Liver (tissue), 3 donors: ENCODE results near the gene ASIC3.

Experiments used
- JUND ChIP-seq, 2 donors: IDR thresholded peaks; 2 replicates each; pipeline ENCODE4 v1.6.1; 2016; ENCODE audit warnings: antibody characterized with exemption in 2 of 2
- TF ChIP-seq, protein P1 (sequence below): fragments of 150-350 bp; IDR thresholded peaks from 2 replicates; pipeline ENCODE4 v1.5.1; 2017; ENCODE audit warnings: improper control_type of control experiment, low read depth, low read length; ENCODE audit not compliant: missing input control
- TF ChIP-seq, protein P2 (sequence below): IDR thresholded peaks from 2 replicates; pipeline ENCODE4 v1.6.1; 2016; ENCODE audit warnings: antibody characterized with exemption
- donor health status: healthy.
- donor health status: healthy.

DNA sequence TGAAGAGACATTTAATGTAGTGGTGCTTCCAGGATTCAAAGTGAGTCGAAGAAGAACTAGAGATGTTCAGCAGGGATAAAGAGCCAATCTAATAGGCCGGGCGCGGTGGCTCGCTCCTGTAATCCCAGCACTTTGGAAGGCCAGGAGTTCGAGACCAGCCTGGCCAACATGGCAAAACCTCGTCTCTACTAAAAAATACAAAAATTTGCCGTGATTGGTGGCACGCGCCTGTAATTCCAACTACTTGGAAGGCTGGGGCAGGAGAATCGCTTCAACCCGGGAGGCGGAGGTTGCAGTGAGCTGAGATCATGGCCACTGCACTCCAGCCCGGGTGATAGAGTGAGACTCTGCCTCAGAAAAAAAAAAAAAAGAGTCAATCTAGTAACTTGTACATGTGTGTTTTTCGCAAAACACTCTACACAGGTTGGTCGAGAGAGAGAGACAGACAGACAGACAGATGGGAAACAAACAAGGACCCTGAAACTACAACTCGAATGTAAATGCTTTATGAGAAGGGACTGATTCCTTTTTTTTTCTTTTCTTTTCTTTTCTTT, 19.3 kb upstream of the ASIC3 start:
- TF ChIP-seq JUND (IDR thresholded peaks at IDR 0.05) = no peak
- TF ChIP-seq, protein P1, sequence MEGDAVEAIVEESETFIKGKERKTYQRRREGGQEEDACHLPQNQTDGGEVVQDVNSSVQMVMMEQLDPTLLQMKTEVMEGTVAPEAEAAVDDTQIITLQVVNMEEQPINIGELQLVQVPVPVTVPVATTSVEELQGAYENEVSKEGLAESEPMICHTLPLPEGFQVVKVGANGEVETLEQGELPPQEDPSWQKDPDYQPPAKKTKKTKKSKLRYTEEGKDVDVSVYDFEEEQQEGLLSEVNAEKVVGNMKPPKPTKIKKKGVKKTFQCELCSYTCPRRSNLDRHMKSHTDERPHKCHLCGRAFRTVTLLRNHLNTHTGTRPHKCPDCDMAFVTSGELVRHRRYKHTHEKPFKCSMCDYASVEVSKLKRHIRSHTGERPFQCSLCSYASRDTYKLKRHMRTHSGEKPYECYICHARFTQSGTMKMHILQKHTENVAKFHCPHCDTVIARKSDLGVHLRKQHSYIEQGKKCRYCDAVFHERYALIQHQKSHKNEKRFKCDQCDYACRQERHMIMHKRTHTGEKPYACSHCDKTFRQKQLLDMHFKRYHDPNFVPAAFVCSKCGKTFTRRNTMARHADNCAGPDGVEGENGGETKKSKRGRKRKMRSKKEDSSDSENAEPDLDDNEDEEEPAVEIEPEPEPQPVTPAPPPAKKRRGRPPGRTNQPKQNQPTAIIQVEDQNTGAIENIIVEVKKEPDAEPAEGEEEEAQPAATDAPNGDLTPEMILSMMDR = no peak
- TF ChIP-seq, protein P2, sequence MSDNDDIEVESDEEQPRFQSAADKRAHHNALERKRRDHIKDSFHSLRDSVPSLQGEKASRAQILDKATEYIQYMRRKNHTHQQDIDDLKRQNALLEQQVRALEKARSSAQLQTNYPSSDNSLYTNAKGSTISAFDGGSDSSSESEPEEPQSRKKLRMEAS = no peak
